GM12864 (cell line): ENCODE data around the gene TMC4.

Experiments used
- DNase-seq: peaks from one replicate; pipeline ENCODE4 v3.0.0-alpha.2; 2011; ENCODE audit warnings: low read depth
- H3K4me3 ChIP-seq: 2 replicates; pipeline ENCODE4 v1.5.1; 2011; ENCODE audit warnings: mild to moderate bottlenecking, low read depth, low read length, control low read depth
- CTCF ChIP-seq: IDR thresholded peaks from 2 replicates; pipeline ENCODE4 v1.5.1; 2011; ENCODE audit warnings: low read depth, mild to moderate bottlenecking, moderate library complexity, low read length, control low read depth, inconsistent platforms; ENCODE audit errors: missing control alignments

Gene TMC4

DNA sequence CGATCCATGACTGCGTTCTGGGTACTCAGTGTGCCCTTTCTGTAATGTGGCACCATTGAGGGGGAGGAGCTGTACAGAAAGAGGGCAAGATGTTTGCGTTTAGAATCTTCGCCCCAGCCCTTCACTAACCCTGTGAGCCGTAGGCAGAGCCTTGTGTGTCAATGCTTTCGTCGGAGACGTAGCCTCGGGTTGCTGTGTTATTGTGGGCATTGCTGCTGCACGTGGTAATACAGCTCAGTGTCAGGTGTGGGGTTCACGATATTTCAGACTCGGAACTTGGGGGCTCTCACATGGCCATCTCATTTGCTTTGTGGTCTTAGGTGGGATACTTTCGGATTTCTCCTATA, 33.8 kb upstream of the TMC4 start:
- no peak overlapping the region for H3K4me3 ChIP-seq
- no peak for DNase-seq
- no peak for TF ChIP-seq CTCF

GRCh38 chr19:54206030-54206830, 33.3 kb upstream of the TMC4 start:
- no peak for DNase-seq
- no peak overlapping the region for H3K4me3 ChIP-seq
- no peak for TF ChIP-seq CTCF

DNA sequence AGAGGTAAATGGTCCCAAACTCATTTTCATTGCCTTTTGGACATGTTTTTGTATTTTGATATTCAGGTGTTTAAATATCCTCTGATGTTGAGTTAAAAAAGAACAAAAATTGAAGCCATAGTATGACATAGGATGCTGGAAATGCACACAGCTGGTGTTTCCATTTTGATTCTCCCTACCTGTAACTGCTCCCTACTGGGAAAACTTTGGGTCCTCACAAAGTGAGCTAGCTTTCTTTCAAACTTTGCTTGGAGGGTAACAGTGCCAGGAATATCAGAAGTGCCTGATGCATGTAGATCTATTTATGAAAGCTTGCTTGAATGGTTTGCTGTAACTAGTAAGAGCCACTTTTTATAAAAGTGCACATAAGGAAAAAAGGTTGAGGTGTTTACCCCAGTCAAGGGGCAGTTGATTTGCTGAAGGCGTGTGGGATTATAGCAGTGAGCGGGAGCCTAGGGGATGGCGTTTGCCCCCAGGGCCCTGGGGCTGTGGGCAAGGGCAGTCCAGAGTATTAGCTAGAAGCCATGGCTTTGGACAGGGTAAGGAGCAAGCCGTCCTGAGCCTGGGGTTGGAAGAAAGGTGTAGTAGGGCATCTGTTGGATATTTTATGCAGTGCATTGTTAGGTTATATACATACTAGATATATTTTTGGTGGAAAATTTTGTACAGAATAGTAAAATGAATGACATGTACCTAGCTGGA, 32.0 kb upstream of the TMC4 start:
- no peak for TF ChIP-seq CTCF
- DNase-seq = no peak
- peak overlapping the region; percentile 73; the same call in 1 of the 2 replicates for H3K4me3 ChIP-seq

DNA sequence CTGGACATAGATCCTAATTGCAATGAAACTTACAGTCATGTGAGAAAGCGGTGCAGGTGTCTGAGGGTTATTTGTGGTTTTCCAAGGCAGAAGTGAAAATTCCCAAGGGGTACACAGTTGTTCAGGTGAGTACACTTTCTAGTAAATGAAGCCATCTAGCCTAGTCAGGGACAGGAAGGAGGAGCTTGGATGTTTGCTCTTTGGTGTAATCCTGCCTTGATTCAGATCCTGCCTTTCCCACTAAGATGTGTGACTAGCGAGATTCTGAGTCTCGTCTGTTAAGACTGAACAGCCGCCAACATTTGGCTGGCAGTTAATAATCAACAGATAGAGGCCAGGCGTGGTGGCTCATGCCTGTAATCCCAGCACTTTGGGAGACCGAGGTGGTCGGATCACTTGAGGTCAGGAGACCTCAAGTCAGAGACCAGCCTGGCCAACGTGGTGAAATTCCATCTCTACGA, 30.2 kb upstream of the TMC4 start:
- TF ChIP-seq CTCF = no peak
- peak overlapping the region; percentile 73 for H3K4me3 ChIP-seq
- DNase-seq = no peak

DNA sequence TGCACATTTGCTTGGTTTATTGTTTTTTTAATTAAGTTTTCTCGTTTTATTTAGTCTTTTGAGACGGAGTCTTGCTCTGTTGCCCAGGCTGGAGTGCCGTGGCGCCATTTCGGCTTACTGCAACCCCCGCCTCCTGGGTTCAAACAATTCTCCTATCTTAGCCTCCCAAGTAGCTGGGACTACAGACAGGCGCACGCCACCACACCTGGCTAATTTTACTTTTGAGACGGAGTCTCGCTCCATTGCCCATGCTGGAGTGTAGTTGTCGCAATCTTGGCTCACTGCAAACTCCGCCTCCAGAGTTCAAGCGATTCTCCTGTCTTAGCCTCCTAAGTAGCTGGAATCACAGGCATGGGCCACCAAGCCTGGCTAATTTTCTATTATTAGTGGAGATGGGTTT, 29.0 kb upstream of the TMC4 start:
- no peak for DNase-seq
- TF ChIP-seq CTCF = no peak
- H3K4me3 ChIP-seq = peak overlapping the region; percentile 73

DNA sequence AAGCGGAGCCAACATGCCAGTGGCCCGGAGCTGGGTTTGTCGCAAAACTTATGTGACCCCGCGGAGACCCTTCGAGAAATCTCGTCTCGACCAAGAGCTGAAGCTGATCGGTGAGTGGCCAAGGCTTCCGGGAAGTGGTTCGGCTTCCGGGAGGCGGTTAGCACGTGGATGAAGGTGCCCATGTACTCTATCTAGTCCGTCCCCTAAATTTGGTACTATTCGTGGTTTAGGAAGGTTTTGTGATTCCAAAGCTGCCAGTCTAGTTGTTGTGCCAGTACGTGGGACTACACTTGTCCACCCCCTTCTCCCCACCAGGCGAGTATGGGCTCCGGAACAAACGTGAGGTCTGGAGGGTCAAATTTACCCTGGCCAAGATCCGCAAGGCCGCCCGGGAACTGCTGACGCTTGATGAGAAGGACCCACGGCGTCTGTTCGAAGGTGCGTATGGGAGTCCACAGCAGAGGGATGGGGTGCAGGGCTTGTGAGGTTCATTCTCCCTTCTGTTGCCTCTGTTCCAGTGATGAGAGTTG, 28.3 kb upstream of the TMC4 start:
- no peak for DNase-seq
- H3K4me3 ChIP-seq = peak overlapping the region; percentile 73
- no peak for TF ChIP-seq CTCF
